Middle frontal gyrus (tissue), 1 donor: ENCODE data around the gene OAS3.
"Not testable (repeated sequence)": the region's sequence is repeated elsewhere in the genome, so short reads cannot be mapped to it uniquely, and the experiment has no call there.

Experiments used
- DNase-seq: peaks from one replicate; pipeline ENCODE4 v3.0.0-alpha.2; 2015; ENCODE audit warnings: low spot score; ENCODE audit errors: extremely low spot score

The OAS3 gene

GRCh38 chr12:112980491-112981158 is 42.4 kb downstream of the OAS3 start:
- DNase-seq = no peak

DNA sequence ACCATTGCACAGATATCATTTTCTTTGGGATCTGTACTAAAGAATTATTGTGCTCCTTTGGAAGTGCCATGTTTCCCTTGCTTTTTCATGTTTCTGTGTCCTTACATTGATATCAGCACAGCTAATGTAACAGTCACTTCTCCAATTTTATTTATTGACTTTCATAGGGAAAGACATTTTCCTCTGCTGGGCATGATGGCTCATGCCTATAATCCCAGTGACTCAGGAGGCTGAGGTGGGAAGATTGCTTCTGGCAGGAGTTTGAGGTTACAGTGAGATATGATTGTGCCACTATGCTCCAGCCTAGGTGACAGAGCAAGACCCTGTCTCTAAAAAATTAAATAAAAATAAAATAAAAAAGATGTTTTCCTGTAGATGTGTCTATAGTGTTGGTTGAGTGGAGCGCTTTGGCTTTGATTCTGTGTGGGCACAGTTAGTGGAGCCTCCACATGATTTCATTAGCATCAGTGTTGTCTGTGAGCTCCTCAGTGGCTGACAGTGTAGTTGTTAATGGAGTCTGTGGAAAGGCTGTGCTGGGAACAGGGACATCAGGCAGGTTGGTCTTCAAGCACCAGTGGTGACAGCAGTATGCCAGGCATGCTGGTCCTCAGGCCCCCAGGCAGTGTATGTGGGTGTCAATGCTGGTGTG is 47.5 kb downstream of the OAS3 start:
- DNase-seq = no peak

- no peak for DNase-seq
Measured at GRCh38 chr12:112986291-112986800, 48.1 kb downstream of the OAS3 start.

GRCh38 chr12:112987561-112987960 is 49.3 kb downstream of the OAS3 start:
- no peak for DNase-seq

DNA sequence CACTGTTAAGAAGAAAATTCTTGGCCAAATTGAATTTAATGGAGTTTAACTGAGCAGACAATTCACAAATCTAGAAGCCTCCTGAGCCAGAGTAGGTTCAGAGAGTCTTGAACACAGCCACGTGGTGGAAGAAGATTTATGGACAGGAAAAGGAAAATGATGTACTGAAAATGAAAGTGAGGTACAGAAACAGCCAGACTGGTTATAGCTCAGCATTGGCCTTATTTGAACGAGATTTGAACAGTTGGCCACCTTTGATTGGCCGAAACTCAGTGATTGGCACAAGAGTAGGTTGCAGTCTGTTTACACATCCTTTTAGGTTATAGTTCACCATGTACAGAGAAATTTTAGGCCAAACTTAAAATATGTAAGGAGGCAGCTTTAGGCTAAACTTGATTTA is 50.0 kb downstream of the OAS3 start:
- no peak for DNase-seq

GRCh38 chr12:112988823-112989385 is 50.6 kb downstream of the OAS3 start:
- not testable (repeated sequence) for DNase-seq

GRCh38 chr12:112989806-112990205 is 51.5 kb downstream of the OAS3 start:
- no peak for DNase-seq

GRCh38 chr12:112992541-112993398 is 54.5 kb downstream of the OAS3 start:
- no peak for DNase-seq

DNA sequence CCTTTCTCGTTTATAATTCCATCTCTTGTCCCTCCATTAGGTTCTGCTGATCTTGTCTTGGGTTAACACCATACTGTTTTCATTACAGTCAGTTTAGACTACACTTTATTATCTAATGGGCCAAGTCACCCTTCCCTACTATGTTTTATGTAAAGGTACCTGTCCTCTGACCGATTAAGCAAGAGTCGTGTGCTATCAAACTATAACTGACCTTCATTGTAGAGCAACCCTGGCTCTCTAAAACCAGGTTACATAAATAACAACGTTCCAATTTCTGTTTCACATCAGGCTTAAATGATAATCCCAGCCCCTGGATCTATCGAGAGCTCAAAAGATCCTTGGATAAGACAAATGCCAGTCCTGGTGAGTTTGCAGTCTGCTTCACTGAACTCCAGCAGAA is 56.7 kb downstream of the OAS3 start:
- no peak for DNase-seq

DNA sequence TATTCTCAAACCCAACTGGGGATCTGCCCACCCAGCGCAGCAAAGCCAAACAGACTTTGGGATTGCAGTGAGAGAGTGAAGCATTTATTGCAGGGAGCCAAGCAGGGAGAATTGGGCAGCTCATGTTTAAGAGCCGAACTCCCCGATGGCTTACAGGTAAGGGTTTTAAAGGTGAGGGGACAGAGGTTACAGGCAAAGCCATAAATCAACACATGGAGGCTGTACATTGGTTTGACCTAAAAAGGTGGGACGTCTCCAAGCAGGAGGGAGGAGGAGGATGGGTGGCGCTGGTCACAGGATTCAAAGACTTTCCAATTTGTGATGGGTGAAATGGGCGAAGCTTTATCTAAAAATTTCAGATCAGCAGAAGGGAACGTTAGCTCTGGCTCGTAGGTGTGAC is 58.2 kb downstream of the OAS3 start:
- no peak for DNase-seq

DNA sequence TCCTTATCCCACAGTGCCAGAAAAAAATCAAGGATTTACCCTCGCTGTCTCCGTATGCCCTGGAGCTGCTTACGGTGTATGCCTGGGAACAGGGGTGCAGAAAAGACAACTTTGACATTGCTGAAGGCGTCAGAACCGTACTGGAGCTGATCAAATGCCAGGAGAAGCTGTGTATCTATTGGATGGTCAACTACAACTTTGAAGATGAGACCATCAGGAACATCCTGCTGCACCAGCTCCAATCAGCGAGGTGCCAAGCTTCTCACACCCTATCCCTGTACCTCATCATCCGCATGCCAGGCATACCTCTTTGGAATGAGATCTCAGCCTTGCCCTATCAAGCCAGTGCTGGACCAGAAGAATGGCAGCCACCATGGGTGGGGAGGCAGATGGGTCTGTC is 59.2 kb downstream of the OAS3 start:
- no peak for DNase-seq

GRCh38 chr12:112998987-112999767 is 60.9 kb downstream of the OAS3 start:
- no peak for DNase-seq

- no peak for DNase-seq
Measured at GRCh38 chr12:113000433-113000832, 62.2 kb downstream of the OAS3 start.

GRCh38 chr12:113002155-113002554 is 63.9 kb downstream of the OAS3 start:
- no peak for DNase-seq

- no peak for DNase-seq
Measured at GRCh38 chr12:113002676-113003075, 64.4 kb downstream of the OAS3 start.

- DNase-seq = no peak
Measured at GRCh38 chr12:113003636-113004035, 65.4 kb downstream of the OAS3 start.

- DNase-seq = no peak
Measured at GRCh38 chr12:113005762-113006161, 67.5 kb downstream of the OAS3 start.

DNA sequence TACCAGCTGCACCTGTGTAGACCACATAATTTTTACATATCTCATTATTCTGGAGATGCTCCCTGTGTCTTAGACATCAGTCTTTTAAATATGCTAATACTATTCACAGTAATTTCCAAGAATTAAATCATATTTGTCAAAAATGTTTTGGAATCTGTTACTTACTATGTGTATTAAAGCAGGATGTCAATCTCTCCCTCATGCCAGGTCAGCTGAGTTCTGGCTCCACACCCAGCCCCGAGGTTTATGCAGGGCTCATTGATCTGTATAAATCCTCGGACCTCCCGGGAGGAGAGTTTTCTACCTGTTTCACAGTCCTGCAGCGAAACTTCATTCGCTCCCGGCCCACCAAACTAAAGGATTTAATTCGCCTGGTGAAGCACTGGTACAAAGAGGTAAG is 67.9 kb downstream of the OAS3 start:
- DNase-seq = no peak

DNA sequence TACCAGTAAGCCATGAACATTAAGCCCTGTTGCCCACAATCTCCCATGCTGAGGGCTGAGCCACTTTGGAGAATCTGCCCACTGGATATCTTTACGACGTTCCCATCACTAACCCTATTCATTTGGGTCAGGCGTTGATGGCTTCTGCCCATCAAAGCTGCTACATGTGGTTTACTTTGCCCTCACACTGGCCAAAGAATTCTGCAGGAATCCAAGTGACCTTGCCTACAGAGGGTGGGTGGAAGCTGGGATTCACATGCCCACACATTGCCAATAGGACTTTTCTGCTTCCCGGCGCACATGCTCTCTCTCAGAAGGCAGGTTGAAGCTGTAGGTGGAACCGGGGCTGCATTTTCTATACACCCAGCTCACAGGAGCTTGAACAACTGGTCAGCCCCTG is 68.4 kb downstream of the OAS3 start:
- no peak for DNase-seq

GRCh38 chr12:113007166-113007565 is 68.9 kb downstream of the OAS3 start:
- no peak for DNase-seq

GRCh38 chr12:113010701-113011100 is 72.4 kb downstream of the OAS3 start:
- no peak for DNase-seq
